GM10248 (cell line): Measurements from ENCODE around the gene RUNX2.

ENCODE experiments used
- CTCF ChIA-PET: fragments of 300-600 bp; sonication (Branson Sonifier 250); formaldehyde crosslinking; extraction: SDS; loops from one replicate; lab custom pipeline; 2021; ENCODE audit warnings: antibody characterized with exemption; lab: Yijun Ruan, JAX
- POLR2A ChIA-PET: fragments of 350-650 bp; sonication (Branson Sonifier 250); formaldehyde crosslinking; extraction: SDS; loops from one replicate; lab custom pipeline; 2020; ENCODE audit warnings: antibody characterized with exemption; lab: Yijun Ruan, JAX
- DNase-seq: peaks from one replicate; pipeline ENCODE4 v3.0.0; 2012; ENCODE audit errors: extremely low spot score
- CTCF ChIP-seq: IDR thresholded peaks from 2 replicates; pipeline ENCODE4 v1.5.1; 2012; ENCODE audit warnings: mild to moderate bottlenecking, low read depth; ENCODE audit errors: extremely low read depth, missing control alignments, control extremely low read depth

The RUNX2 gene

GRCh38 chr6:45571159-45571558 lies 243.0 kb downstream of the RUNX2 start:
- ChIA-PET CTCF (interaction anchor here (1.5 kb wide), 1 partner anchor 10 kb away, joined by 4 read pairs; no protein-coding TSS in a partner anchor), POLR2A (no interaction called here)
- no peak for TF ChIP-seq CTCF
- DNase-seq, result no peak

GRCh38 chr6:45572833-45573232 lies 244.7 kb downstream of the RUNX2 start:
- ChIA-PET CTCF (interaction anchor here (1.1 to 1.4 kb wide), 2 partner anchors 14 to 15 kb away, joined by 3 to 4 read pairs; no protein-coding TSS in a partner anchor), POLR2A (no interaction called here)
- DNase-seq, result no peak
- no peak for TF ChIP-seq CTCF

- ChIA-PET POLR2A (no interaction called here), CTCF (interaction anchor here (0.7 to 1.4 kb wide), 5 partner anchors 13 to 981 kb away, joined by 3 to 4 read pairs (median 3); no protein-coding TSS in a partner anchor)
- no peak for TF ChIP-seq CTCF
- DNase-seq, result no peak
Observed at GRCh38 chr6:45574014-45574461, 245.9 kb downstream of the RUNX2 start.

DNA sequence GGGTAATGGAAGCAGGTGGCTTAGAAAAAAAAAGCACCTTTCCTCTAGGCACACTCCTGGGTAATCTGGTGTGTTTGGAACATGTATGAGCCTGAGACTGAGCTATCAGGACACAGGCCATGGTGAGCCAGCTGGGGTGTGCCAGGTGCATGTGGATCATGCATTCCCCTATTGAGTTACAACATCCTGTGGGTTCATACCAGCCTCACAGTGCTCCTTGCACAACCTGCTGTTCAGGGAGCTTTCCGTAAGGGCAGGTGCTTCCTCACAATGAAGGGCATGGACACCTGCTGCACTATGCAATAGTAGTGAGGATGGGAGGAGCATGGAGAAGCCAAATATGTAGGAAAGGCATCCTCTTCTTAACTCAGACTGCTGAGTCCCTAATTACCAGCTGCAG lies 246.8 kb downstream of the RUNX2 start:
- POLR2A ChIA-PET, result no interaction called here
- no peak for DNase-seq
- no peak for TF ChIP-seq CTCF
- CTCF ChIA-PET, result interaction anchor here (0.8 to 1.2 kb wide), 3 partner anchors 20 to 922 kb away, joined by 3 to 4 read pairs (median 3); no protein-coding TSS in a partner anchor

DNA sequence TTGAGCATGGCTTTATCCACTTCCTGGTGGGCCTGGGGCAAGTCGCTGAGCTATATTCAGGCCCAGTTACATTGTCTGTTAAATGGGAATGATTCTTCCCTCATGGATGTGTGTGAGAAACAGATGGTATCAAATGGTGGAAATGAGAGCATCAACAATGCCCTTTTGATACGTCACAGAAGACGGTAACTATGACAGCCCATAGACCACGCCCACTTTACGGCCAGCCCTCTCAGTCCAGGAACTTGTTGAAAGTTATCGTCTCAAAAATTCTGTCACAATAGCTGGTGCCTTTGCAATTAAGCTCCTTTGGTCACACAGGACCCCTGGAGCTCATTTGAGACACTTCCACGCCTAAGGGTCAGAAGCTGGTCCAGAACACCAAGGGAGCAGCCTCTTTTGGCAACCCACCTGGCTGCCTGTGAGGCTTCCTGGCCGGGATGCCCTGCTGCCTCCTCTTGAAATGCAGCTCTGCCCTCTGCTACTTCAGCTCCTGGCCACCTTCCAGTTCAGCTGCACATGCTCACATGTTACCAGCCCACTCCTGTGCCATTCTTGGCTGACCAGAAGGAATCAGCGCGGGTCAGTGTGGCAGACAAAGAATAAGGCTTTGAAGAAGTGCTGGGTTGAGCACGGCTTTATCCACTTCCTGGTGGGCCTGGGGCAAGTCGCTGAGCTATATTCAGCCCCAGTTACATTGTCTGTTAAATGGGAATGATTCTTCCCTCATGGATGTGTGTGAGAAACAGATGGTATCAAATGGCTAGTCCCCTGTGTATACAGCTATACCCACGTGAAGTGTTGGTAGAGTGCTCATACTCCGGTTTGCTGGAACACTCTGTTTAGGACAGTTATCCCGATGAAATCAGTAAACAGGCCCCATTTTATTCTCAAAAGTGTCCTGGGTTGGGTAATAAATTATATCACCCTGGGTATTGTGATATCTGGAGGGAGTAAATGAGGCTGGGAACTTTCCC lies 248.8 kb downstream of the RUNX2 start:
- DNase-seq, result no peak
- CTCF ChIA-PET, result no interaction called here
- POLR2A ChIA-PET, result no interaction called here
- no peak for TF ChIP-seq CTCF

DNA sequence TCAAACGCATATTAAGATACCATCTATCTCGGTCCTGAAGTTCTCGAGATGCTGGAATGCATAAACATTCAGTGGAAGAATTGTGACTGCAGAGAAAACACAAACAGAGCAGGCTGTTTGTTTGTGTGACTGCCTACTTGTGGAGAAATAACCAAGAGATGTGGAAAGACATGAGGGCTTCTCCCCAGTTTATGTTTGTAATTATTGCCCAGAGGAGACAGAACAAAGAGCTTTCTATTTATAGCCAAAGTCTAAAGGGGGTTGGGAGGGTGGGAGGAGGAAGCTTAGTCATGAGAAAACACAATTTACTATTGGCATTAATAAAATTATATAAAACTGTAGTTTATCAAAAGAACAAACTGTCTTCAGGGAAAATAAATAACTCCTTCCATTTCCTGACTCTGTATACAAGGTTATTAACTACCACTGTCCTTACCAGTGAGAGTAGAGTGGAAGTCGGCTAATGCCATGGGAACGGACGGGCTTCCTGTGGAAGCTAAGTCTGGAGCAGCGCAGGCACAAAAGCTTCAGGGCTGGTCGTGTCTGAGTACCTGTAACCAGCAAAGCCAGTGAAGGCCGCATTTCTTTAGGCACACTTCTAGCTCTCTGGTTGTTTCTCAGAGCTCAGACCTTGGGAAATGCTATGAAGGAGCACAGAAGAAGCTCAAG lies 249.8 kb downstream of the RUNX2 start:
- no peak for DNase-seq
- ChIA-PET CTCF (interaction anchor here (1.1 kb wide), 1 partner anchor 317 kb away, joined by 3 read pairs; no protein-coding TSS in a partner anchor), POLR2A (no interaction called here)
- TF ChIP-seq CTCF, result no peak
